Uterus (tissue), 4 donors: Measurements from ENCODE around the gene TMEM132C. TPM values are rescaled to one million over a fixed set of nuclear protein-coding genes. Genes with fewer than 3 reads are reported as not detected.

ENCODE experiments used
- DNase-seq, 2 donors: peaks; one replicate each; pipeline ENCODE4 v3.0.0-alpha.2; 2019 to 2020
- H3K27ac ChIP-seq, 2 donors: fragments of 200-600 bp; sonication (generic); 1 replicate in 1 of 2; 2 replicates in 1 of 2; pipeline ENCODE4 v1.5.1; 2016 to 2018
- H3K27me3 ChIP-seq, 2 donors: fragments of 200-600 bp; sonication (generic); one replicate each; pipeline ENCODE4 v1.5.1; 2018 to 2019; ENCODE audit warnings: control low read depth in 1 of 2
- H3K36me3 ChIP-seq, 2 donors: fragments of 200-600 bp; sonication (generic); one replicate each; pipeline ENCODE4 v1.5.1; 2019; ENCODE audit warnings: control low read depth in 1 of 2
- H3K4me1 ChIP-seq, 2 donors: fragments of 200-600 bp; sonication (generic); one replicate each; pipeline ENCODE4 v1.5.1; 2018 to 2019; ENCODE audit warnings: control low read depth in 1 of 2
- H3K4me3 ChIP-seq, 2 donors: fragments of 200-600 bp; sonication (generic); 1 replicate in 1 of 2; 2 replicates in 1 of 2; pipeline ENCODE4 v1.5.1; 2018 to 2019; ENCODE audit warnings: mild to moderate bottlenecking in 1 of 2
- H3K9me3 ChIP-seq, 2 donors: fragments of 200-600 bp; sonication (generic); one replicate each; pipeline ENCODE4 v1.5.1; 2019; ENCODE audit warnings: control low read depth in 1 of 2
- CTCF ChIP-seq, 4 experiments: fragments of 200-600 bp in 2 of 4; fragments of 450-650 bp in 2 of 4; sonication (generic) in 2 of 4; IDR thresholded peaks; one replicate each; pipeline ENCODE4 v1.5.1; 2016 to 2019; ENCODE audit warnings: antibody characterized with exemption in 4 of 4, mild to moderate bottlenecking in 2 of 4, moderate library complexity in 1 of 4
- POLR2A ChIP-seq, 2 donors: fragments of 450-650 bp; IDR thresholded peaks; one replicate each; pipeline ENCODE4 v1.6.1; 2016; ENCODE audit warnings: antibody characterized with exemption in 2 of 2, mild to moderate bottlenecking in 1 of 2, moderate library complexity in 1 of 2
- intact Hi-C: fragments of 100-400 bp; cut with DNase I; formaldehyde crosslinking; loops from one replicate; pipeline ENCODE4 v1.15.1; 2023; ENCODE audit warnings: low total_unique reads
- total RNA-seq, 4 donors: library from RNA; depleted of rRNA in 3 of 4; stranded (reverse); fragments of >200 nt in 3 of 4; gene quantifications; one replicate each; pipeline versions ENCODE4 v1.1.0 to v1.2.4, GENCODE V29; 2014 to 2023
- donor health status: DM: yes; HTN: yes; CAD: no.

Gene TMEM132C
- total RNA-seq, 4 donors from 2014 or later = 0.26 to 48.3 (median 5.0) TPM

- TF ChIP-seq CTCF (IDR thresholded peaks at IDR 0.05) (no peak), POLR2A (IDR thresholded peaks at IDR 0.05) (no peak)
- no peaks in the 10 kb centered on the region for H3K9me3 ChIP-seq
- intact Hi-C loops = no loop called here
Observed at GRCh38 chr12:128623748-128624147, 356.8 kb downstream of the TMEM132C start.

GRCh38 chr12:128626808-128627320, 359.9 kb downstream of the TMEM132C start:
- no peak overlapping the region for H3K27ac ChIP-seq
- TF ChIP-seq POLR2A (IDR thresholded peaks at IDR 0.05) (no peak), CTCF (IDR thresholded peaks at IDR 0.05) (no peak)
- no peaks in the 10 kb centered on the region for H3K36me3 ChIP-seq
- no peaks in the 10 kb centered on the region for H3K4me1 ChIP-seq
- H3K4me3 ChIP-seq = no peak overlapping the region
- H3K27me3 ChIP-seq = no peaks in the 10 kb centered on the region
- intact Hi-C loops = no loop called here
- no peaks in the 10 kb centered on the region for H3K9me3 ChIP-seq
- no peak for DNase-seq

More at GRCh38 chr12:128623748-128624147, 356.8 kb downstream of the TMEM132C start:
- H3K4me1 ChIP-seq = no peaks in the 10 kb centered on the region
- no peaks in the 10 kb centered on the region for H3K27me3 ChIP-seq
- no peak overlapping the region for H3K4me3 ChIP-seq
- H3K36me3 ChIP-seq = no peaks in the 10 kb centered on the region
- no peak overlapping the region for H3K27ac ChIP-seq
- DNase-seq = no peak

- H3K27ac ChIP-seq = no peak overlapping the region
- H3K4me3 ChIP-seq = no peak overlapping the region
- H3K9me3 ChIP-seq = no peaks in the 10 kb centered on the region
- DNase-seq = no peak
- no peak for TF ChIP-seq CTCF (IDR thresholded peaks at IDR 0.05)
- no peak for TF ChIP-seq POLR2A (IDR thresholded peaks at IDR 0.05)
- intact Hi-C loops = no loop called here
- no peaks in the 10 kb centered on the region for H3K4me1 ChIP-seq
- H3K36me3 ChIP-seq = no peaks in the 10 kb centered on the region
- H3K27me3 ChIP-seq = no peaks in the 10 kb centered on the region
Observed at GRCh38 chr12:128627659-128628058, 360.7 kb downstream of the TMEM132C start.

GRCh38 chr12:128629979-128630378, 363.0 kb downstream of the TMEM132C start:
- TF ChIP-seq CTCF (IDR thresholded peaks at IDR 0.05) (no peak), POLR2A (IDR thresholded peaks at IDR 0.05) (no peak)
- Histone ChIP-seq H3K9me3 (no peaks in the 10 kb centered on the region), H3K4me1 (no peaks in the 10 kb centered on the region), H3K27me3 (no peaks in the 10 kb centered on the region), H3K27ac (no peak overlapping the region), H3K4me3 (no peak overlapping the region), H3K36me3 (no peaks in the 10 kb centered on the region)
- intact Hi-C loops = no loop called here
- DNase-seq = no peak

GRCh38 chr12:128637642-128638606, 371.0 kb downstream of the TMEM132C start:
- intact Hi-C loops = no loop called here
- TF ChIP-seq POLR2A (IDR thresholded peaks at IDR 0.05) (no peak), CTCF (IDR thresholded peaks at IDR 0.05) (no peak)
- DNase-seq = no peak

More at GRCh38 chr12:128637642-128638606, 371.0 kb downstream of the TMEM132C start:
- no peaks in the 10 kb centered on the region for H3K4me1 ChIP-seq
- no peaks in the 10 kb centered on the region for H3K9me3 ChIP-seq
- H3K4me3 ChIP-seq = no peak overlapping the region
- no peak overlapping the region for H3K27ac ChIP-seq
- no peaks in the 10 kb centered on the region for H3K27me3 ChIP-seq
- no peaks in the 10 kb centered on the region for H3K36me3 ChIP-seq
